ENCODE measurements around the gene ACTMAP.

DNA sequence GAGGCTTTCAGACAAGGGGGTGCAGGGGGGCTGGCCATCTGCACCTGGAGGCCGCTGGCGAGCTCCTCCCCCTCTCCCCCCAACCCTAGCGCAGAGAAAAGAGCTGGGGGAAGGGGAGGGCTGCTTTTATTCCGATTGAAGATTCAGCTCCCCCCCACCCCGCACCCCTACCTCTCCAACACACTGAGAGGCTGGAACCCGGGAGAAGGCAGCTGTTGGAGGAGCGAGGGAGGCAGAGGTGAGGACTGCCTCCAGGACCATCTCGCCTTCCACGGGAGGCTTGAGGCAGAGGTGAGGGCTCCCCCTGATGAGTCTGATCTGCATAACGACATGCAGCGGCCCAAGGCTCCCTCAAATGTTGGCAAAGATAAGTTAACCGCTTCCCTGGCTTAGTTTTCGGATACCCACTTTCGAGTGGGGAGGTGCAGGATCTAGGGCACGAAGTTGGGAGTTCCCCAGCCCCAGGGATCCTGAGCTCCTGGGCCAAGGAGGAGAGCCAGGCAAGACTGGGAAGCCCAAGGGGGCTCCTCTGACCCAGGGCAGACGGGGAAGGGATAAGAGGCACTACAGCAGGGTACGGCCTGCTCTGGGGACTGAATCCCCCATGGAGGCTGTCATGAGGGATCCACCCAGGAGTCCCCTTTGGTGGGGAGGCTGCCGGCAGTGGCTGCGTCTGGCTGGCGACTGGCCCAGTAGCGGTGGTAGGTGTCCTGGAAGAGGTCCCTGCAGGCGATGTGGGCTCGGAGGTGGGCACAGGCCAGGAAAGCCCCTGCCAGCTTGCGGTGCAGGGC lies 58.7 kb downstream of the ACTMAP start:
- TF ChIP-seq, protein P1, sequence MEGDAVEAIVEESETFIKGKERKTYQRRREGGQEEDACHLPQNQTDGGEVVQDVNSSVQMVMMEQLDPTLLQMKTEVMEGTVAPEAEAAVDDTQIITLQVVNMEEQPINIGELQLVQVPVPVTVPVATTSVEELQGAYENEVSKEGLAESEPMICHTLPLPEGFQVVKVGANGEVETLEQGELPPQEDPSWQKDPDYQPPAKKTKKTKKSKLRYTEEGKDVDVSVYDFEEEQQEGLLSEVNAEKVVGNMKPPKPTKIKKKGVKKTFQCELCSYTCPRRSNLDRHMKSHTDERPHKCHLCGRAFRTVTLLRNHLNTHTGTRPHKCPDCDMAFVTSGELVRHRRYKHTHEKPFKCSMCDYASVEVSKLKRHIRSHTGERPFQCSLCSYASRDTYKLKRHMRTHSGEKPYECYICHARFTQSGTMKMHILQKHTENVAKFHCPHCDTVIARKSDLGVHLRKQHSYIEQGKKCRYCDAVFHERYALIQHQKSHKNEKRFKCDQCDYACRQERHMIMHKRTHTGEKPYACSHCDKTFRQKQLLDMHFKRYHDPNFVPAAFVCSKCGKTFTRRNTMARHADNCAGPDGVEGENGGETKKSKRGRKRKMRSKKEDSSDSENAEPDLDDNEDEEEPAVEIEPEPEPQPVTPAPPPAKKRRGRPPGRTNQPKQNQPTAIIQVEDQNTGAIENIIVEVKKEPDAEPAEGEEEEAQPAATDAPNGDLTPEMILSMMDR (IDR thresholded peaks at IDR 0.05) = no peak
- no peak for TF ChIP-seq POLR2A (IDR thresholded peaks at IDR 0.05)

Data from thyroid gland (tissue), 4 donors.